Measurements from ENCODE around the gene PTPRN2. TPM values are rescaled to one million over a fixed set of nuclear protein-coding genes. Genes with fewer than 3 reads are reported as not detected.

The PTPRN2 gene
- total and polyA plus RNA-seq, 7 donors = 0.47 to 0.82 (median 0.51) TPM

DNA sequence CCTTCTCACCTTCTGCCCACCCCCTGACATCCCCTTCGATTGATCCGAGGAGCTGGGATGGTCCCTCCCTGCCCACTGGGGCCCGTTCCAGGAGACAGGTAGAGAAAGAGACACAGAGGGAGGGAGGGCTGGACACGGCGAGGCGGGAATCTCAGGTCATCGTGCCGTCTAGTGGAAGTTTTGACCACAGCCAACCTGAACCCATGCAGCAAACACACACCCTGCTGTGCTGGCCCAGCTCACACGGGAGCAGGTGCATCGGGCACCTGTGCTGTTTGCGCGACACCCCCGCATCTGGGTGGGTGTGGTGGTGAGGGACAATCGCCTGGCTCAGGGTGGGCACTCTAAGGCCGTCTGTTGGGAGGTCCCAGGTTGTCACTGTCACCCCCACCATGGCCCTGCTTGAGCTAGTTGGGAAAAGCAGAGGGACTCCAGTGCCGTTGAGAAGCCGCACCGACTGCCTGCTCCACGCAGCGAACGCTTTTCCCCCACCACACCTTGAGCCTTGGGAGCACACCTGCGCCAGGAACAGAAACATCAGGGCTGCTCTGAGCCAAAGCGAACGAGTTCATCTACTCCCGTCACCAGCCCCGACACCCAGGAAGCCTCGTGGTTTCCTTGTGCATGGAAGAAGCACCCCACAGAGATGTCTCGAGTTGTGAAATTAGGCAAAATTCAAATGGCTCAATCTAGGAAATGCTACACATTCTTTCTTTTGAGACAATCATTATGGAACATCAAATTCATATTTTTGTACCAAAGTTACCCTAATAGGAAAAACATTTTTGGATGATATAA, 965.0 kb downstream of the PTPRN2 start:
- ATAC-seq (no peak), DNase-seq (peak in 1 of 2 donors; percentile 28)
- H3K27ac ChIP-seq = no peak overlapping the region
- H3K9me3 ChIP-seq = no peaks in the 10 kb centered on the region
- no peaks in the 10 kb centered on the region for H3K4me1 ChIP-seq
- intact Hi-C loops (cut with DNase I) = no loop called here
- peaks cover 0 to 5% (median 2%) of the 10 kb centered on the region in 3 donors for H3K27me3 ChIP-seq (ENCODE audit: insufficient read depth in 3 of 3, low read length in 2 of 3)
- no peak overlapping the region for H3K4me3 ChIP-seq
- TF ChIP-seq, protein P1, sequence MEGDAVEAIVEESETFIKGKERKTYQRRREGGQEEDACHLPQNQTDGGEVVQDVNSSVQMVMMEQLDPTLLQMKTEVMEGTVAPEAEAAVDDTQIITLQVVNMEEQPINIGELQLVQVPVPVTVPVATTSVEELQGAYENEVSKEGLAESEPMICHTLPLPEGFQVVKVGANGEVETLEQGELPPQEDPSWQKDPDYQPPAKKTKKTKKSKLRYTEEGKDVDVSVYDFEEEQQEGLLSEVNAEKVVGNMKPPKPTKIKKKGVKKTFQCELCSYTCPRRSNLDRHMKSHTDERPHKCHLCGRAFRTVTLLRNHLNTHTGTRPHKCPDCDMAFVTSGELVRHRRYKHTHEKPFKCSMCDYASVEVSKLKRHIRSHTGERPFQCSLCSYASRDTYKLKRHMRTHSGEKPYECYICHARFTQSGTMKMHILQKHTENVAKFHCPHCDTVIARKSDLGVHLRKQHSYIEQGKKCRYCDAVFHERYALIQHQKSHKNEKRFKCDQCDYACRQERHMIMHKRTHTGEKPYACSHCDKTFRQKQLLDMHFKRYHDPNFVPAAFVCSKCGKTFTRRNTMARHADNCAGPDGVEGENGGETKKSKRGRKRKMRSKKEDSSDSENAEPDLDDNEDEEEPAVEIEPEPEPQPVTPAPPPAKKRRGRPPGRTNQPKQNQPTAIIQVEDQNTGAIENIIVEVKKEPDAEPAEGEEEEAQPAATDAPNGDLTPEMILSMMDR (IDR thresholded peaks at IDR 0.05) = no peak
- WGBS, 3 donors = 87 to 93% (median 88%) methylated on average over 28 of the region's 28 CpGs
- no peaks in the 10 kb centered on the region for H3K36me3 ChIP-seq (ENCODE audit: insufficient read depth in 1 of 2, low read depth in 1 of 2)

DNA sequence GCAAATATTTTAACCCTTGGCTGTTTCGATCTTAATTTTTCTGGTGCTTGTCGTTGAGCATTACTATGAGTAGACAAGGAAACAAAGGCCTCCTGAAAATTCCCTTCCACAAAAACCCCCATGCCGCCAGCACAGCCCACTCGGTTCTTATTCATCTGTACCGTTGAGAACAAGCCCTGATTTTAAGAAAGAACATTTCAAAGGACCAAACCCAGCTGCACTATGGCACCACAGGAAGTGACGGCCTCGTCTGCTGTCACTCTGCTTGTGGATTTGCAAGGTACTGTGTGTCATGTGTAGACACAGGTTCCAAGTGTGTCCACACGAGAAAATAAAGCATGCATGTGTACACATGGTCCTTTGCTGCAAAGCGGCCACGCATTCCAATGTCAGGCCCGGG, 965.6 kb downstream of the PTPRN2 start:
- H3K27me3 ChIP-seq (ENCODE audit: insufficient read depth in 3 of 3, low read length in 2 of 3) = peaks cover 0 to 5% (median 2%) of the 10 kb centered on the region in 3 donors
- intact Hi-C loops (cut with DNase I) = no loop called here
- H3K4me3 ChIP-seq = no peak overlapping the region
- TF ChIP-seq, protein P1 (IDR thresholded peaks at IDR 0.05) = no peak
- DNase-seq (no peak), ATAC-seq (no peak)
- H3K4me1 ChIP-seq = no peaks in the 10 kb centered on the region
- H3K27ac ChIP-seq = no peak overlapping the region
- H3K36me3 ChIP-seq (ENCODE audit: insufficient read depth in 1 of 2, low read depth in 1 of 2) = no peaks in the 10 kb centered on the region
- no peaks in the 10 kb centered on the region for H3K9me3 ChIP-seq
- 78 to 85% (median 79%) methylated on average over 11 of the region's 11 CpGs for WGBS, 3 donors

DNA sequence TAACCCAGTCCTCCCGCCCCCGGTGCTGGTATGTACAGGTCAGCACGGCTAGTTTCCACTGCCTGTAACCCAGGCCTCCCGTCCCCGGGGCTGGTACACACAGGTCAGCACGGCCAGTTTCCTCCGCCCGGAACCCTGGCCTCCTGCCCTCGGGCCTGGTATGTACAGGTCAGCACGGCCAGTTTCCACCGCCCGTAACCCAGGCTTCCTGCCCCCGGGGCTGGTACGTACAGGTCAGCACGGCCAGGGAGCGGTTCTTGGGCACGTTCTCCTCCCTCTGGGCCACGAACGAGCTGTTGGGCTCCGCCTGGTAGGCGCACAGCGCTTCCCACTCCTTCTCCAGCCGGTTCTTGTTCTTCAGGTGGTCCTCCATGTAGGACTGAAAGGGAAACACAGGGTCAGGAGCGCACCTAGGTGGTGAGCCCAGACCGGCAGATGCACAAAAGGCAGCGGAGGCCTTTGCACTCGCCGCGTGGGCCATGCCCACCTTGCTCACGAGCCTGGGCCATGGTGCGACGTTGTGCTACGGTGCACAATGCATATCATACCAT, 966.4 kb downstream of the PTPRN2 start:
- Histone ChIP-seq H3K27ac (no peak overlapping the region), H3K27me3 (ENCODE audit: insufficient read depth in 3 of 3, low read length in 2 of 3) (peaks cover 0 to 5% (median 2%) of the 10 kb centered on the region in 3 donors), H3K4me3 (no peak overlapping the region), H3K4me1 (no peaks in the 10 kb centered on the region), H3K36me3 (ENCODE audit: insufficient read depth in 1 of 2, low read depth in 1 of 2) (no peaks in the 10 kb centered on the region), H3K9me3 (no peaks in the 10 kb centered on the region)
- peak in 1 of 2 donors; percentile 38 for DNase-seq
- TF ChIP-seq, protein P1 (IDR thresholded peaks at IDR 0.05) = no peak
- intact Hi-C loops (cut with DNase I) = no loop called here
- 80 to 86% (median 85%) methylated on average over 33 of the region's 33 CpGs for WGBS, 3 donors
- ATAC-seq = no peak

DNA sequence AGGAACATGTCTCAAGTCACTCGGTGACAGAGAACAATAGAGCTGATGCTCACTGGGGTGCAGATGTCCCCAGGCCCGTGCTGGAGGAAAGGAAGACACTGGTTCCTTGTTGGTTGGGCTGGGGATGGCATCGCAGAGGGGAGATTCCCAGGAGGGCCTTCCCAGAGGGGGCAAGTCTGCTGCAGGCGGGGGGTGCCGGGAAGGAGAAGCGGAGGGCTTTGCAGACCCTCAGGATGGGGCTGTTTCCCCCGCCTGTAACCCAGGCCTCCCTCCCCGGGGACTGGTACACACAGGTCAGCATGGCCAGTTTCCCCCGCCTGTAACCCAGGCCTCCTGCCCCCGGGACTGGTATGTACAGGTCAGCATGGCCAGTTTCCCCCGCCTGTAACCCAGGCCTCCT, 967.0 kb downstream of the PTPRN2 start:
- no peaks in the 10 kb centered on the region for H3K4me1 ChIP-seq
- H3K9me3 ChIP-seq = no peaks in the 10 kb centered on the region
- no peak overlapping the region for H3K4me3 ChIP-seq
- no peak for DNase-seq
- intact Hi-C loops (cut with DNase I) = no loop called here
- H3K27me3 ChIP-seq (ENCODE audit: insufficient read depth in 3 of 3, low read length in 2 of 3) = peaks cover 0 to 5% (median 2%) of the 10 kb centered on the region in 3 donors
- H3K27ac ChIP-seq = no peak overlapping the region
- 65 to 74% (median 67%) methylated on average over 11 of the region's 11 CpGs for WGBS, 3 donors
- ATAC-seq = no peak
- H3K36me3 ChIP-seq (ENCODE audit: insufficient read depth in 1 of 2, low read depth in 1 of 2) = no peaks in the 10 kb centered on the region
- TF ChIP-seq, protein P1 (IDR thresholded peaks at IDR 0.05) = no peak

Measured in psoas muscle (tissue), 8 donors.